HL-60 (cell line): Measurements from ENCODE around the gene MAP2K3.

ENCODE experiments used
- DNase-seq, 2 experiments: peaks; one replicate each; pipeline ENCODE4 v3.0.0-alpha.2; 2010 to 2020; ENCODE audit warnings: low read depth in 1 of 2, low spot score in 1 of 2
- H3K27ac ChIP-seq: fragments of 250-450 bp; sonication (Bioruptor Pico); replicated peaks from 2 replicates; pipeline ENCODE4 v1.5.1; 2020; ENCODE audit warnings: mild to moderate bottlenecking, moderate library complexity
- H3K27me3 ChIP-seq: fragments of 250-450 bp; sonication (Bioruptor Pico); 2 replicates; pipeline ENCODE4 v1.5.1; 2021; ENCODE audit warnings: mild to moderate bottlenecking, moderate library complexity; ENCODE audit not compliant: insufficient read depth, poor library complexity, severe bottlenecking
- H3K4me3 ChIP-seq: replicated peaks from 2 replicates; pipeline ENCODE4 v1.5.1; 2011; ENCODE audit warnings: mild to moderate bottlenecking, control low read depth, low read length; ENCODE audit not compliant: insufficient read depth
- CTCF ChIP-seq: IDR thresholded peaks from one replicate; pipeline ENCODE4 v1.5.1; 2011; ENCODE audit warnings: low read length, control low read depth, inconsistent platforms; ENCODE audit not compliant: insufficient read depth
- GABPA ChIP-seq: IDR thresholded peaks from 2 replicates; pipeline ENCODE4 v1.6.1; 2012; ENCODE audit warnings: low read depth
- POLR2AphosphoS5 ChIP-seq: IDR thresholded peaks from 2 replicates; pipeline ENCODE4 v1.6.1; 2012; ENCODE audit warnings: low read depth
- REST ChIP-seq: IDR thresholded peaks from 2 replicates; pipeline ENCODE4 v1.6.1; 2012; ENCODE audit warnings: low read depth; ENCODE audit not compliant: insufficient replicate concordance
- SPI1 ChIP-seq: IDR thresholded peaks from 2 replicates; pipeline ENCODE4 v1.6.1; 2012; ENCODE audit warnings: low read depth, mild to moderate bottlenecking, borderline replicate concordance

MAP2K3 gene

GRCh38 chr17:21242780-21243515 is 41.6 kb upstream of the MAP2K3 start:
- TF ChIP-seq REST = no peak
- no peak for TF ChIP-seq POLR2AphosphoS5
- TF ChIP-seq SPI1 = no peak
- no peak for TF ChIP-seq CTCF
- no peak for TF ChIP-seq GABPA
- H3K4me3 ChIP-seq = no peak overlapping the region
- no peak overlapping the region for H3K27ac ChIP-seq
- DNase-seq = no peak
- no peaks in the 10 kb centered on the region for H3K27me3 ChIP-seq

GRCh38 chr17:21243516-21244303 is 40.8 kb upstream of the MAP2K3 start:
- Histone ChIP-seq H3K27me3 (no peaks in the 10 kb centered on the region), H3K27ac (no peak overlapping the region), H3K4me3 (no peak overlapping the region)
- TF ChIP-seq CTCF (no peak), SPI1 (no peak), POLR2AphosphoS5 (no peak), GABPA (no peak), REST (no peak)
- DNase-seq = no peak

GRCh38 chr17:21245639-21246084 is 38.8 kb upstream of the MAP2K3 start:
- TF ChIP-seq SPI1 (no peak), GABPA (no peak), REST (no peak), POLR2AphosphoS5 (no peak), CTCF (no peak)
- H3K27ac ChIP-seq = no peak overlapping the region
- H3K27me3 ChIP-seq = no peaks in the 10 kb centered on the region
- no peak for DNase-seq
- H3K4me3 ChIP-seq = no peak overlapping the region
